GM12878 (cell line): ENCODE measurements around the gene ZNF688. TPM values are rescaled to one million over a fixed set of nuclear protein-coding genes. Genes with fewer than 3 reads are reported as not detected.

Experiments used
- ATAC-seq: fragments of 200-7000 bp; cut with Tn5 transposase; 3 replicates; pipeline ENCODE4 v1.9.1; 2020; ENCODE audit warnings: mild to moderate bottlenecking, moderate library complexity
- BruUV-seq: library from RNA; stranded (reverse); fragments of 400-500 nt; replicated peaks from 2 replicates; lab custom pipeline; 2021; lab: Mats Ljungman, UMichigan
- CTCF ChIA-PET: fragments of 300-600 bp; sonication (Branson Sonifier 250); formaldehyde crosslinking; extraction: SDS; loops from one replicate; lab custom pipeline; 2021; ENCODE audit warnings: inconsistent platforms; lab: Yijun Ruan, JAX
- POLR2A ChIA-PET: fragments of 350-600 bp; formaldehyde crosslinking; extraction: SDS; loops from one replicate; lab custom pipeline; 2021; ENCODE audit warnings: inconsistent platforms; lab: Charles Lee
- RAD21 ChIA-PET: fragments of 300-600 bp; sonication (Branson Sonifier 250); formaldehyde crosslinking; loops from one replicate; lab custom pipeline; 2023; ENCODE audit warnings: antibody characterized with exemption; ENCODE audit not compliant: unreplicated experiment; lab: Charles Lee
- SMC1A ChIA-PET: fragments of 300-600 bp; sonication (Branson Sonifier 250); formaldehyde crosslinking; loops from one replicate; lab custom pipeline; 2023; ENCODE audit not compliant: unreplicated experiment, uncharacterized antibody; lab: Charles Lee
- DNase-seq: peaks from one replicate; pipeline ENCODE4 v3.0.0-alpha.2; 2011; ENCODE audit warnings: low read depth, low spot score
- FAIRE-seq: peaks from 3 replicates; lab custom pipeline; 2011; peaks lifted over from hg19 to GRCh38; lab: Jason Lieb, UNC
- H2AFZ ChIP-seq: 2 replicates; pipeline ENCODE4 v1.6.0; 2011; ENCODE audit warnings: low read depth, low read length, control low read depth; ENCODE audit not compliant: control insufficient read depth
- H3K27ac ChIP-seq: 2 replicates; pipeline ENCODE4 v1.5.1; 2011; ENCODE audit warnings: control low read depth; ENCODE audit not compliant: control insufficient read depth, insufficient read depth
- H3K27me3 ChIP-seq, 2 experiments: replicated peaks in 1 of 2; 2 replicates each; pipeline versions ENCODE4 v1.6.0 to v1.6.1; 2011; ENCODE audit warnings: low read length in 1 of 2; ENCODE audit not compliant: control insufficient read depth in 2 of 2, insufficient read depth in 2 of 2
- H3K36me3 ChIP-seq, 2 experiments: 2 replicates each; pipeline ENCODE4 v1.5.1; 2011; ENCODE audit warnings: low read length in 1 of 2; ENCODE audit not compliant: control insufficient read depth in 2 of 2, insufficient read depth in 2 of 2
- H3K4me1 ChIP-seq: 2 replicates; pipeline ENCODE4 v1.6.1; 2011; ENCODE audit warnings: mild to moderate bottlenecking, low read length, moderate library complexity, mixed read lengths; ENCODE audit not compliant: control insufficient read depth, insufficient read depth
- H3K4me2 ChIP-seq: 2 replicates; pipeline ENCODE4 v1.6.0; 2011; ENCODE audit warnings: control low read depth; ENCODE audit not compliant: control insufficient read depth, insufficient read depth
- H3K4me3 ChIP-seq: fragments of 200-600 bp; sonication (generic); 2 replicates; pipeline ENCODE4 v1.5.1; 2016
- H3K79me2 ChIP-seq: 2 replicates; pipeline ENCODE4 v1.6.0; 2011; ENCODE audit warnings: low read length; ENCODE audit not compliant: control insufficient read depth, insufficient read depth
- H3K9ac ChIP-seq: 2 replicates; pipeline ENCODE4 v1.8.0; 2011; ENCODE audit warnings: low read length, control low read depth, mixed read lengths; ENCODE audit not compliant: control insufficient read depth, insufficient read depth
- H3K9me3 ChIP-seq: replicated peaks from 3 replicates; pipeline ENCODE4 v1.5.1; 2011; ENCODE audit warnings: mild to moderate bottlenecking, low read length; ENCODE audit not compliant: control insufficient read depth, insufficient read depth
- H4K20me1 ChIP-seq: 2 replicates; pipeline ENCODE4 v1.6.0; 2011; ENCODE audit not compliant: control insufficient read depth, insufficient read depth
- POLR2AphosphoS5 ChIP-seq: IDR thresholded peaks from 2 replicates; pipeline ENCODE4 v1.6.1; 2011; ENCODE audit warnings: mild to moderate bottlenecking, low read length, inconsistent platforms
- RAD51 ChIP-seq: fragments of 450-650 bp; IDR thresholded peaks from 2 replicates; pipeline ENCODE4 v1.6.1; 2016; ENCODE audit warnings: moderate library complexity, mild to moderate bottlenecking, inconsistent platforms
- SPI1 ChIP-seq: IDR thresholded peaks from 2 replicates; pipeline ENCODE4 v1.6.1; 2011; ENCODE audit warnings: low read depth, mild to moderate bottlenecking, low read length, moderate library complexity, borderline replicate concordance; ENCODE audit not compliant: insufficient read depth
- ZSCAN29 ChIP-seq: fragments of 450-650 bp; IDR thresholded peaks from 2 replicates; pipeline ENCODE4 v1.6.1; 2017; ENCODE audit warnings: mild to moderate bottlenecking, moderate library complexity
- WGBS: methylation state at CpG from one replicate; pipeline ENCODE4 v1.1.6; 2016; ENCODE audit warnings: low lambda C conversion rate; ENCODE audit not compliant: insufficient replicate concordance, insufficient coverage; ENCODE audit errors: missing lambda C conversion rate; 5-methylcytosine and 5-hydroxymethylcytosine counted together
- in situ Hi-C: fragments of 300-500 bp; cut with MboI; formaldehyde crosslinking; loops from 9 replicates; pipeline ENCODE4 v1.14.3; 2018; ENCODE audit warnings: mixed read lengths
- intact Hi-C: fragments of 100-400 bp; cut with micrococcal nuclease; formaldehyde crosslinking; loops from one replicate; pipeline ENCODE4 v1.14.2; 2022; ENCODE audit not compliant: unreplicated experiment
- polyA plus RNA-seq, 11 experiments: library from polyadenylated mRNA; depleted of rRNA in 4 of 11; unstranded in 6 of 11; stranded (reverse) in 5 of 11; fragments of >200 nt; fragmentation: Nextera tagmentation in 4 of 11; fragmentation: Illumina TruSeq in 1 of 11; extraction: Ambion mirVana in 4 of 11; extraction: Trizol in 1 of 11; gene quantifications; 1 replicate in 1 of 11; 2 replicates in 10 of 11; pipeline versions ENCODE4 v1.2.1 to v1.2.3, GENCODE V29; 2011 to 2016; ENCODE audit warnings: inconsistent platforms in 2 of 11, missing spikeins in 2 of 11, low read depth in 1 of 11
- total RNA-seq, 4 experiments: library from RNA; depleted of rRNA in 3 of 4; stranded (reverse); fragments of >200 nt in 3 of 4; fragmentation: Illumina TruSeq in 1 of 4; extraction: Trizol in 1 of 4; gene quantifications; 2 replicates each; pipeline versions ENCODE4 v1.2.1 to v1.2.3, GENCODE V29; 2013 to 2021

The ZNF688 gene
- total and polyA plus RNA-seq, 10 of the 15 experiments (the other 5 are each of a cell fraction or from before 2014, with no cell fraction given) = 0.14 to 17.4 (median 10.6) TPM

DNA sequence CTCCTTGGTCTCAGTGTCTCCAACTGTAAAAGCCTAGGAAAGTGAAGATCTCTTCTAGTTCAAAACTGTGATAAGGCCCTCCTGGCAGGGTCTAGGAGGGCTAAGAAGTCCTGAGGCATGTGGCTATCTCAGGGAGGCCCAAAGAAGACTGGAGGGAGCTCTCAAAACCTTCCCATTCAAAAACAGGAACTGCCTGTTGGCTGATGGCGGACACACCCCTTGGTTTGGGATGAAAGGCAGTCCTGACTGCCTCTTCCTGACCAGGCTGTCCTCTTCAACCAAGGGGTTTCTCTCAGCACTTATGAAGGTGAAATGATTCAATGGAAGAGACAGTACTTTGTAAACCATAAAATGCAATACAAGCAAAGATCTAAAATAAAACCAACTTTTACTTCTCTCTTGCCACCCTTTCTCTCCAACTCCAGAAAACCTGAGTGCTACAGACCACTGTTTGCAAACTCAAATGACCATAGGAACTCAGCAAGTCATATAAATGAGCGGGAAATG, 18.1 kb downstream of the ZNF688 start:
- 95% methylated on average over 2 of the region's 2 CpGs for WGBS
- intact Hi-C loops = no loop called here
- SMC1A ChIA-PET = interaction anchor here (1.6 kb wide), 1 partner anchor 18 kb away, joined by 5 read pairs; no protein-coding TSS in a partner anchor

DNA sequence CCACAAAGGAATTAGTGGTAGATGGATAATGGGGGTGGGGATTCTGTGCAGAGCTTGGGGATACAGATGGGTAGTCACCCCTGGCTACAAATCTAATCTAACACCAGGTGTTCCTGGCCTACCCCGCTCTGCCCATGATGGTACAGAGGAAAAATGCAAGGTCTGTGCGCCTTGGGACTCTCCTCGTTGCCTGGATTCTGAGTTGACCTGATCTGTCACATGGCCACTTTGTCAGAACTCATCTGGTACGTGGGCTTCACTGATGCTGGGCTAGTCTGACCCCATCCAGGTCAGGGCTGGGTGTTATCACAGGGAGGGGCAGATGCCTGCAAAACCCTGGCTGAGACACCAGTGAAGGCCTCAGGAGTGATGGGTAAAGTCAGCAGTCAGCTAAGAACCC, 18.6 kb downstream of the ZNF688 start:
- ChIA-PET RAD21 (interaction anchor here (1.0 to 1.9 kb wide), 2 partner anchors 17 to 123 kb away, joined by 3 to 6 read pairs; partner anchors contain the start of gene DCTPP1), CTCF (interaction anchor here (1.2 kb wide), 1 partner anchor 18 kb away, joined by 3 read pairs; no protein-coding TSS in a partner anchor), SMC1A (interaction anchor here (1.6 kb wide), 1 partner anchor 17 kb away, joined by 5 read pairs; no protein-coding TSS in a partner anchor), POLR2A (interaction anchor here (0.6 to 1.0 kb wide), 2 partner anchors 12 to 66 kb away, joined by 3 read pairs; no protein-coding TSS in a partner anchor)
- in situ Hi-C loops = no loop called here
- Histone ChIP-seq H3K4me2 (no peak overlapping the region), H3K79me2 (peaks cover 11% of the 10 kb centered on the region), H3K36me3 (peaks cover 7 to 10% of the 10 kb centered on the region in 2 experiments; a peak in 3 of 4 replicates), H3K9ac (no peak overlapping the region), H4K20me1 (no peaks in the 10 kb centered on the region), H3K4me1 (no peaks in the 10 kb centered on the region), H3K4me3 (no peak overlapping the region), H3K27ac (no peak overlapping the region), H3K27me3 (no peaks in the 10 kb centered on the region), H3K9me3 (no peaks in the 10 kb centered on the region), H2AFZ (no peak overlapping the region)
- FAIRE-seq (no peak), DNase-seq (no peak), ATAC-seq (no peak)
- intact Hi-C loops = no loop called here
- 0 out of 2 replicates have a peak, but pooled peaks have one; percentile 43 for TF ChIP-seq POLR2AphosphoS5
- no peak for TF ChIP-seq RAD51
- 98% methylated on average over 4 of the region's 4 CpGs for WGBS
- no TSS peak for BruUV-seq

More for the DNA sequence above, 18.1 kb downstream of the ZNF688 start:
- no peak for FAIRE-seq
- Histone ChIP-seq H2AFZ (no peak overlapping the region), H3K79me2 (peaks cover 11% of the 10 kb centered on the region), H4K20me1 (no peaks in the 10 kb centered on the region), H3K27me3 (no peaks in the 10 kb centered on the region), H3K9ac (no peak overlapping the region), H3K4me3 (no peak overlapping the region), H3K4me1 (no peaks in the 10 kb centered on the region), H3K27ac (no peak overlapping the region), H3K4me2 (no peak overlapping the region), H3K36me3 (peaks cover 7 to 10% of the 10 kb centered on the region in 2 experiments; a peak in 3 of 4 replicates), H3K9me3 (no peaks in the 10 kb centered on the region)
- DNase-seq = no peak
- BruUV-seq = no TSS peak
- TF ChIP-seq ZSCAN29 = no peak
- peak; percentile 48; the same call in 1 of the 2 replicates for TF ChIP-seq SPI1
- no peak for ATAC-seq
- CTCF ChIA-PET = interaction anchor here (1.2 to 1.6 kb wide), 2 partner anchors 18 to 104 kb away, joined by 3 to 4 read pairs; no protein-coding TSS in a partner anchor
- in situ Hi-C loops = no loop called here
- POLR2A ChIA-PET = interaction anchor here (1.0 kb wide), 1 partner anchor 12 kb away, joined by 3 read pairs; no protein-coding TSS in a partner anchor
- RAD21 ChIA-PET = interaction anchor here (1.0 to 1.9 kb wide), 2 partner anchors 18 to 124 kb away, joined by 3 to 6 read pairs; partner anchors contain the start of gene DCTPP1
